Uterus (tissue), 2 donors: ENCODE results near the gene ZC2HC1B.
"Not testable (repeated sequence)": the region's sequence is repeated elsewhere in the genome, so short reads cannot be mapped to it uniquely, and the experiment has no call there.

Experiments used
- CTCF ChIP-seq, 4 experiments: fragments of 200-600 bp in 2 of 4; fragments of 450-650 bp in 2 of 4; sonication (generic) in 2 of 4; IDR thresholded peaks; one replicate each; pipeline ENCODE4 v1.5.1; 2016 to 2019; ENCODE audit warnings: antibody characterized with exemption in 4 of 4, mild to moderate bottlenecking in 2 of 4, moderate library complexity in 1 of 4
- POLR2A ChIP-seq, 2 donors: fragments of 450-650 bp; IDR thresholded peaks; one replicate each; pipeline ENCODE4 v1.6.1; 2016; ENCODE audit warnings: antibody characterized with exemption in 2 of 2, mild to moderate bottlenecking in 1 of 2, moderate library complexity in 1 of 2

- TF ChIP-seq POLR2A, CTCF (IDR thresholded peaks at IDR 0.05): not testable (repeated sequence)
These were observed 7.5 kb upstream of the ZC2HC1B start for GRCh38 chr6:143856762-143857161.
